ENCODE data around the gene TMEM165.
A peak's percentile ranks its signal among the peaks of the same experiment; 100 is the strongest.

Gene TMEM165

GRCh38 chr4:55444827-55445226 lies 49.1 kb downstream of the TMEM165 start:
- DNase-seq (ENCODE audit: insufficient read length, low spot score) = no peak
- FAIRE-seq = peak; percentile 45
- TF ChIP-seq POU2F2 (IDR thresholded peaks at IDR 0.05; ENCODE audit: low read depth, low read length) = no peak
- TF ChIP-seq PAX5 (IDR thresholded peaks at IDR 0.05; ENCODE audit: insufficient read depth, low read length, severe bottlenecking) = no peak
- TF ChIP-seq SPI1 (IDR thresholded peaks at IDR 0.05; ENCODE audit: low read depth, low read length) = no peak
- TF ChIP-seq TAF1 (IDR thresholded peaks at IDR 0.05; ENCODE audit: low read depth, low read length) = no peak
- TF ChIP-seq POLR2A (IDR thresholded peaks at IDR 0.05; ENCODE audit: low read depth, low read length) = no peak
- TF ChIP-seq POLR2AphosphoS5 (IDR thresholded peaks at IDR 0.05; ENCODE audit: low read depth, low read length) = no peak

GRCh38 chr4:55445921-55446577 lies 50.3 kb downstream of the TMEM165 start:
- no peak for FAIRE-seq
- DNase-seq (ENCODE audit: insufficient read length, low spot score) = no peak
- no peak for TF ChIP-seq POLR2AphosphoS5 (IDR thresholded peaks at IDR 0.05; ENCODE audit: low read depth, low read length)
- no peak for TF ChIP-seq PAX5 (IDR thresholded peaks at IDR 0.05; ENCODE audit: insufficient read depth, low read length, severe bottlenecking)
- TF ChIP-seq SPI1 (IDR thresholded peaks at IDR 0.05; ENCODE audit: low read depth, low read length) = no peak

GRCh38 chr4:55446578-55446922 lies 50.8 kb downstream of the TMEM165 start:
- TF ChIP-seq POU2F2 (IDR thresholded peaks at IDR 0.05; ENCODE audit: low read depth, low read length) (no peak), PAX5 (IDR thresholded peaks at IDR 0.05; ENCODE audit: insufficient read depth, low read length, severe bottlenecking) (no peak), TAF1 (IDR thresholded peaks at IDR 0.05; ENCODE audit: low read depth, low read length) (no peak), POLR2A (IDR thresholded peaks at IDR 0.05; ENCODE audit: low read depth, low read length) (no peak), SPI1 (IDR thresholded peaks at IDR 0.05; ENCODE audit: low read depth, low read length) (no peak), POLR2AphosphoS5 (IDR thresholded peaks at IDR 0.05; ENCODE audit: low read depth, low read length) (no peak)
- peak; percentile 78 for FAIRE-seq
- DNase-seq (ENCODE audit: insufficient read length, low spot score) = no peak

GRCh38 chr4:55447108-55447708 lies 51.5 kb downstream of the TMEM165 start:
- no peak for FAIRE-seq
- TF ChIP-seq POU2F2 (IDR thresholded peaks at IDR 0.05; ENCODE audit: low read depth, low read length) (no peak), SPI1 (IDR thresholded peaks at IDR 0.05; ENCODE audit: low read depth, low read length) (no peak), POLR2AphosphoS5 (IDR thresholded peaks at IDR 0.05; ENCODE audit: low read depth, low read length) (no peak)
- no peak for DNase-seq (ENCODE audit: insufficient read length, low spot score)

GRCh38 chr4:55447831-55448230 lies 52.1 kb downstream of the TMEM165 start:
- FAIRE-seq = no peak
- no peak for DNase-seq (ENCODE audit: insufficient read length, low spot score)
- TF ChIP-seq PAX5 (IDR thresholded peaks at IDR 0.05; ENCODE audit: insufficient read depth, low read length, severe bottlenecking) (no peak), POU2F2 (IDR thresholded peaks at IDR 0.05; ENCODE audit: low read depth, low read length) (no peak), TAF1 (IDR thresholded peaks at IDR 0.05; ENCODE audit: low read depth, low read length) (no peak), POLR2A (IDR thresholded peaks at IDR 0.05; ENCODE audit: low read depth, low read length) (no peak), POLR2AphosphoS5 (IDR thresholded peaks at IDR 0.05; ENCODE audit: low read depth, low read length) (no peak), SPI1 (IDR thresholded peaks at IDR 0.05; ENCODE audit: low read depth, low read length) (no peak)

GRCh38 chr4:55450566-55450965 lies 54.8 kb downstream of the TMEM165 start:
- FAIRE-seq (no peak), DNase-seq (ENCODE audit: insufficient read length, low spot score) (no peak)
- no peak for TF ChIP-seq POU2F2 (IDR thresholded peaks at IDR 0.05; ENCODE audit: low read depth, low read length)
- no peak for TF ChIP-seq TAF1 (IDR thresholded peaks at IDR 0.05; ENCODE audit: low read depth, low read length)
- no peak for TF ChIP-seq POLR2AphosphoS5 (IDR thresholded peaks at IDR 0.05; ENCODE audit: low read depth, low read length)
- no peak for TF ChIP-seq PAX5 (IDR thresholded peaks at IDR 0.05; ENCODE audit: insufficient read depth, low read length, severe bottlenecking)
- TF ChIP-seq POLR2A (IDR thresholded peaks at IDR 0.05; ENCODE audit: low read depth, low read length) = no peak
- TF ChIP-seq SPI1 (IDR thresholded peaks at IDR 0.05; ENCODE audit: low read depth, low read length) = no peak

- no peak for DNase-seq (ENCODE audit: insufficient read length, low spot score)
- TF ChIP-seq PAX5 (IDR thresholded peaks at IDR 0.05; ENCODE audit: insufficient read depth, low read length, severe bottlenecking) (no peak), POLR2A (IDR thresholded peaks at IDR 0.05; ENCODE audit: low read depth, low read length) (no peak), POLR2AphosphoS5 (IDR thresholded peaks at IDR 0.05; ENCODE audit: low read depth, low read length) (no peak), TAF1 (IDR thresholded peaks at IDR 0.05; ENCODE audit: low read depth, low read length) (no peak), POU2F2 (IDR thresholded peaks at IDR 0.05; ENCODE audit: low read depth, low read length) (no peak), SPI1 (IDR thresholded peaks at IDR 0.05; ENCODE audit: low read depth, low read length) (no peak)
- no peak for FAIRE-seq
Measured at GRCh38 chr4:55458164-55458563, 62.4 kb downstream of the TMEM165 start.

- TF ChIP-seq POU2F2 (IDR thresholded peaks at IDR 0.05; ENCODE audit: low read depth, low read length) (no peak), POLR2A (IDR thresholded peaks at IDR 0.05; ENCODE audit: low read depth, low read length) (no peak), PAX5 (IDR thresholded peaks at IDR 0.05; ENCODE audit: insufficient read depth, low read length, severe bottlenecking) (no peak), SPI1 (IDR thresholded peaks at IDR 0.05; ENCODE audit: low read depth, low read length) (no peak), POLR2AphosphoS5 (IDR thresholded peaks at IDR 0.05; ENCODE audit: low read depth, low read length) (no peak), TAF1 (IDR thresholded peaks at IDR 0.05; ENCODE audit: low read depth, low read length) (no peak)
- FAIRE-seq (no peak), DNase-seq (ENCODE audit: insufficient read length, low spot score) (no peak)
Measured at GRCh38 chr4:55458611-55459010, 62.9 kb downstream of the TMEM165 start.

GRCh38 chr4:55466001-55466400 lies 70.2 kb downstream of the TMEM165 start:
- FAIRE-seq (no peak), DNase-seq (ENCODE audit: insufficient read length, low spot score) (no peak)
- TF ChIP-seq POLR2AphosphoS5 (IDR thresholded peaks at IDR 0.05; ENCODE audit: low read depth, low read length) (no peak), POLR2A (IDR thresholded peaks at IDR 0.05; ENCODE audit: low read depth, low read length) (no peak), POU2F2 (IDR thresholded peaks at IDR 0.05; ENCODE audit: low read depth, low read length) (no peak), PAX5 (IDR thresholded peaks at IDR 0.05; ENCODE audit: insufficient read depth, low read length, severe bottlenecking) (no peak), TAF1 (IDR thresholded peaks at IDR 0.05; ENCODE audit: low read depth, low read length) (no peak), SPI1 (IDR thresholded peaks at IDR 0.05; ENCODE audit: low read depth, low read length) (no peak)

GRCh38 chr4:55468724-55469123 lies 73.0 kb downstream of the TMEM165 start:
- DNase-seq (ENCODE audit: insufficient read length, low spot score) (no peak), FAIRE-seq (peak; percentile 68)
- TF ChIP-seq POU2F2 (IDR thresholded peaks at IDR 0.05; ENCODE audit: low read depth, low read length) (no peak), SPI1 (IDR thresholded peaks at IDR 0.05; ENCODE audit: low read depth, low read length) (no peak), POLR2A (IDR thresholded peaks at IDR 0.05; ENCODE audit: low read depth, low read length) (no peak), PAX5 (IDR thresholded peaks at IDR 0.05; ENCODE audit: insufficient read depth, low read length, severe bottlenecking) (no peak), TAF1 (IDR thresholded peaks at IDR 0.05; ENCODE audit: low read depth, low read length) (no peak), POLR2AphosphoS5 (IDR thresholded peaks at IDR 0.05; ENCODE audit: low read depth, low read length) (no peak)
